Hematopoietic multipotent progenitor cell treated with erythropoietin and hydrocortisone succinate and interleukin-3 and kit ligand, for 6 days (in vitro differentiated cells): ENCODE results near the gene ATP9B.
"Not testable (repeated sequence)": the region's sequence is repeated elsewhere in the genome, so short reads cannot be mapped to it uniquely, and the experiment has no call there.

ENCODE experiments used
- DNase-seq: peaks from one replicate; pipeline ENCODE4 v3.0.0-alpha.2; 2015

The ATP9B gene

DNA sequence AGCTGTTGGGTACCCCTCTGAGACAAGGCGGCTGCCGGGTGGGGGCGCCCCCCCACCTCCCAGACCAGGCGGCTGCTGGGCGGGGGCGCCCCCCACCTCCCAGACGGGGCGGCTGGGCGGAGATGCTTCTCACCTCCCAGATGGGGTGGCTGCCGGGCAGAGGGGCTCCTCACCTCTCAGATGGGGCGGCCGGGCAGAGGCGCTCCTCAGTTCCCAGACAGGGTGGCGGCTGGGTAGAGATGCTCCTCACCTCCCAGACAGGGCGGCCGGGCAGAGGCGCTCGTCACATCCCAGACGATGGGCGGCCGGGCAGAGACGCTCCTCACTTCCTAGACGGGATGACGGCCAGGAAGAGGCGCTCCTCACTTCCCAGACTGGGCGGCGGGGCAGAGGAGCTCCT lies 3.5 kb downstream of the ATP9B start:
- DNase-seq: not testable (repeated sequence)

DNA sequence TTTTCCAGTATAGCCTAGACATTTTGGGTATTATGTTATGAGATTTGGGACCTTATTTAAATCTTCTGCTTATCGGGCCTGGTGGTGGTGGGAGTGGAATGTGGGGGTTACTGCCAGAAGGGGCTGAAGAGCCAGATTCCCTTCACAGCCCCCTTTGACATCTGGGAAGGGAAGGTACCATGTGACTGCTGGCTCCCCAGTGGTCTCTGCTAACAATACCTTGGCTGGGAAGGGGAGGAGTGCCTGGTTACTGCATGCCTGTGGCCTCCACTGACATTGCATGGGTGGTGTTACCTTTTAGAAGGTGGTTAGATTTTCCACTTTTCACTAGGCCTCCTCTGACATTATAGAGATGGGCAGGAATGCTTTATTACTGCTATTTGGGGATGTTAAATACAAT lies 8.0 kb downstream of the ATP9B start:
- no peak for DNase-seq

DNA sequence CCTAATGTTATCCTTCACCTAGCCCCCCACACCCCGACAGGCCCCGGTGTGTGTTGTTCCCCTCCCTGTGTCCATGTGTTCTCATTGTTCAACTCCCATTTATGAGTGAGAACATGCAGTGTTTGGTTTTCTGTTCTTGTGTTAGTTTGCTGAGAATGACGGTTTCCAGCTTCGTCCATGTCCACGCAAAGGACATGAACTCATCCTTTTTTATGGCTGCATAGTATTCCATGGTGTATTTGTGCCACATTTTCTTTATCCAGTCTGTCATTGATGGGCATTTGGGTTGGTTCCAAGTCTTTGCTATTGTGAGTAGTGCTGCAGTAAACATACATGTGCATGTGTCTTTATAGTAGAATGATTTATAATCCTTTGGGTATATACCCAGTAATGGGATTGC lies 9.6 kb downstream of the ATP9B start:
- not testable (repeated sequence) for DNase-seq

DNA sequence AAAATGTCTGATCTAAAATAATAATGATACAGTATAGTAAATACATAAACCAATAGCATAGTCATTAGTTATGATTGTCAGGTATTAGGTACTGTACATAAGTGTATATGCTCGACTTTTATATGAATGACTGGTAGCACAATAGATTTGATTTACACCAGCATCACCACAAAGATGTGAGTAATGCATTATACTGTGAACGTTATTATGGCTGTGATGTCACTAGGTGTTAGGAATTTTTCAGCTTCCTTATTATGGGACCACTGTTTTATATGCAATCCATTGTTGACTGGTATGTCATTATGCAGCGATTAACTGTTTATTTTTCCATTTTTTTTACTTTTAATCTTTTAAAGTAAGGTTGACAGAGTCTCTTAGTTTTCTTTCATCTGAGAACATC lies 23.7 kb downstream of the ATP9B start:
- DNase-seq: no peak

DNA sequence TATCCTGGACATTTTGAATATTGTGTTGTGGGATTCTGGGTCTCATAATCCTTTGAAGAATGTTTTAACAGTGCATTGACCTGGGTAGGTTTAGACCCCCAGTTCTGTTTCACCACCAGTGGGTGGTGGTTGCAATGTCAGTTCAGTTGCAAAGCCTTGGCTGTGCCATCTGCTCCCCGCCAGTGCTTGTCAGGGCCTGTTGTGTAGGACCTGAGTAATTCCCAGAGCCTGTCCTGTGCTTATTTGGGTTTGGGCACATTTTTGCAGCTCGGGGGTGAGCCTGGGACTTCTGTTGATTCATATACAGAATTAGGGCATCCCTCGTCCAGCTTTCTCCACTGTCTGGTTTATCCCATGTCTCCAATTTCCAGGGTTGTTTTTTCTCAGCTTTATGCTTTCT lies 24.8 kb downstream of the ATP9B start:
- DNase-seq: no peak

DNA sequence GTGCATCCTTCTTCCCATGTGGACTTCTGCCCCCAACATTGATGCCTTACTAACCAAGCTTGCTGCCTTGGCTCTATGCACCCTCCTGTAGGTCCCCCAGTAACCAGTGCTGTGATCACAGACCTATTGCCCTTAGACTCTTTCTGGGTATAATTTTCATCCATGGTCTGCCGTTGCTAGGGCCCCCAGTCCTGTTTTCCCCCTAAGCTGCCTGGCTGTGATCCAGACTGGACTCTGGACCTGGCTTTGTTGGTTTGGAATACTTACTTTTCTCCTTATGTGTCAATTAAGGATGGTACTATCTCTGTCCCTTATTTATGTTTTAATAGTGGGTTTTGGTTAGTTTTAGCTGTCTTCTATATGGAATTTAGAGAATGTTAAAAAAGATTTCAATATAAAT lies 26.0 kb downstream of the ATP9B start:
- DNase-seq: no peak

DNA sequence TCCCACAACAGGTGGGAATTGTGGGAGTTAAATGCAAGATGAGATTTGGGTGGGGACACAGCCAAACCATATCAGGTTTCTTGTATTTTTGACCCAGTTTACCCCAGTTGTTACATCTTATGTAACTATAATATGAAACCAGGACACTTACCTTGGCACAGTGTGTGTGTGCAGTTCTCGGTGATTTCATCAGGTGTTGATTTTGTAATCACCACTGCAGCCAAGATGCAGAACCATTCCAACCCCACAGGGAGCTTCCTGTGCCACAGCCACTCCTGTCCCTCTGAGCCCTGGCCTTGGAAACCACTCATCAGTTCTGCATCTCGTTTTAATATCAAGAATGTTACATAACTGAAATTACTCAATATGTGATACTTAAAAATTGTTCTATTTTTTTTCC lies 31.8 kb downstream of the ATP9B start:
- DNase-seq: no peak

DNA sequence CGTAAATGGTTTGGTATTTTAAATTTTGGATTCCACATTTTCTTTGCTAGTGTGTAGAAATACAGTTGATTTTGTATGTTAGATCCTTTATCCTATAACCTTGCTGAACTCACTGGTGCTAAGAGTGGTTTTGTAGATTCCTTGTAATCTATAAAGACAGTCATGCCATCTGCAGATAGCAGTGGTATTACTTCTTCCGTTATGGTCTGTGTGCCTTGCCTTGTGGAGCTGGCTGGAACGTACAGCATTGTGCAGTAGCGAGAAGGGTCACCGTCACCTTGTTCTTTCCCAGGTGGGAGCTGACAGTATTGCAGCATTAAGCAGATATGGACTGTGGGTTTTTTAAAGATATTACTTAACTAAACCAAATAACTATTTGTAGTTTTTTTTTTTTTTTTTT lies 33.7 kb downstream of the ATP9B start:
- DNase-seq: peak; percentile 69

DNA sequence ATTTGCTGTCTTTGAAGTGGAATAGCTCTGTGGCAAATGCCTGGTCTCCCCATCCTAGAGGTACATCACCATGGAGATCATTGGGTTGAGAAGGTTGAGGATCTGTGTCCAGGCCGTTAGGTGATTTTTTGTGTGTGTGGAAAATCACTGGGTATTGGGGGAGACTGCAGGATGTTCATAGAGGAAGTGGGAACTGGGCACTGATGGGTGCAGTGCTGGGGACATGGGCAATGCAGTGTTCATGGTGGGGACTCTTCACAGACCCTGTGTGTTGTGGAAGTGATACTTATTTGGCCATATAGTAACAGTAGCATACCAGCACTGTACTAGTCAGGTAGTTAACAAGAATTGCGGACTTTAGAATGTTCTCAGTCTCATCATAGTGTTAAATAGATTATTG lies 34.9 kb downstream of the ATP9B start:
- DNase-seq: no peak

DNA sequence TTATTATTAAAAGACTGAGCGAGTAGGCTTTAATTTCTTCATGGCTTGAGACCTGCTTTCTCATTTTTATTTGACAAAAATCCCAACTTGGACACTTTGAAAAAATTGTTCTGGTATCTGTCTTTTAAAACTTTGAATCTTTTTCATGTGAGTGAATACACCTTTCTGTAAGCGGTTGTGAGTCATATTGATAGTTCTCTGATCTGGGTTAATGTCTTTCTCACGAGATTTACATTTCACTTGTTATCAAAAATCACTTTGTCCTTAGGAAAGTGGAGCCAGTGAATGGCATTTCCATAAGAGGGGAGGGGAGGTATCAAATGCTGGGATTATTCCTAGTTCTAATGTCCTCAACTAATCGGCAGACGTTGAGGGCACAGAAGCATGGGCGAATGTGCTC lies 36.3 kb downstream of the ATP9B start:
- no peak for DNase-seq

DNA sequence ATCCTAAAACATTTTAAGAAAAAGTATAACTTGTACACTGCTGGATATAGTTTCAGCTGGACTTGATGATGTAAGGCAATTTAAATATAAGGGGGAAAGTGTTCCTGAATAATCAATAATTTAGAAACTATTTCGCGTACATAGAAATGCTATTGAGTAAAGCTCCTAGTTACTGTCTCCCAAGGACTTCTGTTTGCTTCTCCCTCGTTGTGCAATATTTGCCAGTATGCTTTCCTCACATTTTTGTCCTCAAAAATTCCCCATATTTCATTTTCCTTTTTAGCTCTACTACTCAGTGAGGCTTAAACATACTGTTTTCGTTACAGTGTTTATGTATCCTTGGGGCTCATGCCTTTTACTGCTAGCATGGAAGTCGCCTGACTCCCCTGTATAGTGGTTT lies 36.9 kb downstream of the ATP9B start:
- DNase-seq: no peak

DNA sequence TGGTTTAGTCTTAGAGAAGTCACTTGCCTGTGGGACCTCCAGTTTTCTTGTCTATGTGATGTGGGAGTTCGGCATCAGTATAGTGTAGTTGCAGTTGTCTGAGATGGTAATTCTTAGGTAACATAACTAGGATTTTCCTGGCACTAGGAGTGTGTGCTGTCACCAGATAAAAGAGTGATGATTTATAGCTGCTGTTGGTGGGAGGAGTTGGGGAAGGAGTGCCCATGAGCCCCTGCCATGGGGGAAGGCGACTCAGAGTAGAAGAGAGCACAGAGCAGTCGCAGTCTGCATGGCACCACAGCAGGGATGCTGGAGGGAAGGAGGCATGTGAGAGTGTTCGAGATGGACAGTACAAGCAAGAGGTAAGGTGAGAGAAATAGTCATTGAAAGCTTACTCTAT lies 38.7 kb downstream of the ATP9B start:
- peak; percentile 18 for DNase-seq

DNA sequence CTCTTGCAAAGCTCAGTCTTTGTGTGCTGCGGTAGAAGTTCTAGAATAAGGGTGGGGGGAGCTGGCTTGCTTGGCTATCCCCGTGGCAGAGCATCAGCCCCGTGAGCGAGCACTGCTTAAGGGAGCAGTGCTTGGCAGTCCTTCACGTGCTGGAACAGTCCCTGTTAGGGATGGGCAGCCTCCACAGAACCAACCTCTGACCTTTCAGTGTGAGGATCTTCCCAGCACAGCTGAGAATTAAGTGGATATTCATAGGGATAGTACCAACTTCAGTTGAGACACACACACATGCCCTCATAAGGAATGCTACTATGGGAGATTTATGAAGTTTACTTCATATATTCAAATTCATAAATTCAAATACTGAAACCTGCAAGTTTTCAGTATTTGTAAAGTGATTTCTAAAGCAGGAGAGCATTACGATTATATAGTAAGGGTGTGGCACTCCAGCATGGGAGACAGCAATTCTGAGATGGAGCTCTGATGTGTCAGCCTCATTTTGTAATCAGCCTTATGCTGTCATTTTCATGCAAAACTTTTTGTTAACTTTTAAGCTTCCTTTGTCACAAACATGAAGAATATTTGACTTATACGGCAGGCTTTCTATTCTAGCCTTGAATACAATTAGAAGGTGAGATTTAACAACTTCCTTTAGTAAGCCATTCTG lies 39.5 kb downstream of the ATP9B start:
- no peak for DNase-seq

DNA sequence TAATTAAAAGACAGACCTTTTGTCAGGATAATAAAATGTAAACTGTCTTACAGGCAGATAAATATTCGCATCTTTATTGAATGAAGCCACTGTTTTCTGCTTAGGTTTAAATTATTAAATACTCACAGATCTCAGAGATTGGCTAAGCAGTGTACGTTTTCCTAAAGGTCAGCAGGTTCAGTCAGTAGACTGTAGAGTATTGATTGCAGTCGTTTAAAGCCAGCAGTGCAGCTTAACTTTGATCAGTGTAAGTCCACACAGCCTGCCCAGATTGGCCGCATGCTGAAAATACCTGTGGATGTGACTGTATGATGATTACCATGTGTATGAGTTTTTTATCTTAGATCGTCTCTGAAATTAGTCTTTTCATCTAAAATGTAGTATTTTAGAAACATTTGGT lies 42.3 kb downstream of the ATP9B start:
- no peak for DNase-seq

DNA sequence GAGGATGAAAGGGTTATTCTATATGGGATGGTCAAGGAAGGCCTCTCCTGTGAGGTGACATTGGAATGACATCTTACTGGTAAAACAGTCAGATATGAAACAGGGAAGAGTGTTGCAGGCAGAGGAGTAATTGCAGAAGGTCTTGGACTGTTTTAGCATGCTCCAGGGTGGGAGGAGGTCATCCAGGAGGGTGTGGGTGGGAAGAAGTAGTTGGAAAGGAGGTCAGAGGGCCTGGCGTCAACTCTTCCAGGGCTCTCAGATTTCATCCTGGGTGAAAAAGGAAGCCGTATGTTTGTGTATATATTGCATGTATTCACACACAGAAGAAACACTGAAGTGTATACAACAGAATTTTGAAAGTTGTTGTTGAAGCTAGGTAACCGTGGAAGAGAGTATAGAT lies 48.2 kb downstream of the ATP9B start:
- no peak for DNase-seq

DNA sequence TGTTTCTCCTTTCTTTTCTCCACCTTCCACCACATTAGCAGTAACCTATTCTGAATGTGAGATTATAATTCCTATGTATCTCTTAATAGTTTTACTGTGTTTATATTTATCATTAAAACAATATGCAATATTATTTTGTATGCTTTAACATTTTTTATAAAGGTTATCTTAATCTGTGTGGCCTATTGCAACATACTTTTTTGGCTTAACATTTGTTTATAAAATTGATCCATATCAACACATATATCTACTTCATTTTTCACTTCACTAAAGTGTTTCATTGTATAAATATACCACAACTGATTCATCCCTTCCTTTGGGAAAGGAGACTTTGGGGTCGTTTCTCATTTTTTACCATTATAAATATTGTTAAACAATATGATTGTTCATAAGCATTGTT lies 48.6 kb downstream of the ATP9B start:
- DNase-seq: no peak

DNA sequence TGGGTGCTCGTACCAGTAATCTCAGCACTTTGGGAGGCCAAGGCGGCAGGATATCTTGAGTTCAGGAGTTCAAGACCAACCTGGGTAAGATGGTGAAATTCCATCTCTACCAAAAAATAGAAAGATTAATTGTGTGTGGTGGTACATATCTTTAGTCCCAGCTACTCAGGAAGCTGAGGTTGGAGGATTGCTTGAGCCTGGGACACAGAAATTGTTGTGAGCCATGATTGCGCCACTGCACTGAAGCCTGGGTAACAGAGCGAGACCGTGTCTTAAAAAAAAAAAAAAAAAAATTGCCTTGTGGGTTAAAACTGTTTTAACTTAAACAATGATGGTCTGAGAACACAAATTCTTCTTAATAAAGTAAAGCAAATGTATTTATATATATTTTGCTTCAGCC lies 49.6 kb downstream of the ATP9B start:
- no peak for DNase-seq

DNA sequence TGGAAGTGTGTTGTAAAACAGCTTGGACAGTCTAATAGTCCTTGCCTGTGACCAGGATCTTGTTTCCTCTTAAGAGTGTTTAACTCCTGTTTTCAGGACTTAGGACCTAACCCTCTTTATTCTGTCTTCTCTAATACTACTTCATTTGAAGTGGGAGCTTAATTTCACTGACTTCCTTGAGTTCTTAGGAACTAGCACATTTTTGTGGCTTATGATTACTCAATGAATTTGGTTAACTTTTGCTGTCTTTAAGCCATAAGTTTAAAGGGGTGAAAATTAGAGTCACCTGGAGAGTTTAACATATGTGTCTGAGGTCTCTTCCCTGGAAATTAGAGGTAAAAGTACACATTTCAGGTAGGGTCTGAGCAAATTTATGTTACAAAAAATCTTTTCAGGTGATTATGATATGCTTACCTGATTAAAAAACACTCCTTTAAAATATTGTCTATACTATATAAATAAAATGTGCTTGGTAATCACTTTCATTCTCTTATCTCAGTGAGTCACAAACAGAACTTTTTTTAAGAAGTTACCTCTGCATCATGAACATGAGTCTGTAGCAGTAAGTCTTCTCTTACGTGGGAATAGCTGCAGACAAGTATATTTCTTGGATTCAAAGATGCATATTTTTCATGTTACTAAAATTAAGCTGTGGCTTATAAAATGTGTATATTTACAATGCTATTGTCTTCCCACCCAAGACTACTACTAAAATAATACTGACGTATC lies 52.7 kb downstream of the ATP9B start:
- no peak for DNase-seq

DNA sequence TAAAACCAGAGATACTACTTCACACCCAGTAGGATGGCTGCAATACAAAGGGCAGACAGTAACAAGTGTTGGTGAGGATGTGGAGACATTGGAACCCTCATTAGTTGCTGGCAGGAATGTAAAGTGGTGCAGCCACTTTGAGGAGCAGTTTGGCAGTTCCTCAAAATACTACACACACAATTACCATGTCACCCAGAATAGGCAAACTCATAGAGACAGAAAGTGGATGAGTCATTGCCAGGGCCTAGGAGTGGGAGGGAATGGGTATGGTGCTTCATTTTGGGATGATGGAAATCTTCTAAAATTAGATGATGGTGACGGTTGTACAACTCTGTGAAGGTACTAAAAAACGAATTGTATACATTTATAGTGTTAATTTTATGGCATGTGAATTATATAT lies 54.8 kb downstream of the ATP9B start:
- no peak for DNase-seq

DNA sequence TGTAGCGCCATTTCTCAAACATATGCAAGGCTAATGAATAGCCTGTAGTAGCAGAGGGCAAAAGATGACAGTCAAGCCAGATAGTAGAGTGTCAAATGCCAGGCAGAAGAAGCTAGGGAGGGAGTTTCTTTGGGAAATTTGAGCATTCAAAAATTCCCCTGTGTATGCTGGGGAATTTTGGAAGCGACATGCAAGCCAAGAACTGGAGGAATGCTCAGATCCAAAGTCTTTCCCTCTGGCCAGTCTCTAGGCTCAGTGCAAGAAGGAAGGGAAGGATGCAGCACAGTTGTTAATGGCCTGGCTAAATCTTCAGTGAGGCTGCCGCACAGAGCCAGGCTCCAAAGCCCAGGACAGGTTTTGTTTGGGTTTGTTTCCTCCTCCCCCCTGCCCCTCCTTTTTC lies 59.9 kb downstream of the ATP9B start:
- DNase-seq: no peak

DNA sequence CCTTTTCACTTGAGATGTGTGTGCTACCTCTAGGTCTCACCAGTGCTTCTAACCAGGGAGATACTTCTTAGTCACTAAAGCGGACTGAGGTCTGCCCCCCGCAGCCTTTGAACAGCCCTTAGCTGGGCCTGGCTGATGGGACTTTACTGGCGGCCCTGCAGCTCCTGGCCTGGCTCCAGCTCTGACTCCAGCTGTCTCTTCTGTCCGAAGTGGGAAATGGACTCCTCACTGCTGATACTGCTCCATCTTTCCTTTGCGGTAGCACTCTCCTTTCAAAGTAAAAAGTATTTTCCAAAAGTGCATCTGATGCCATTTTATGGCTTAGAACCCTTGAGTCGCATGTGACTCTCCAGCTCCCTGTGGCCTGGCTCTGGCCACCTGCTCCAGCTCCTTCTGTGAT lies 64.5 kb downstream of the ATP9B start:
- DNase-seq: no peak

DNA sequence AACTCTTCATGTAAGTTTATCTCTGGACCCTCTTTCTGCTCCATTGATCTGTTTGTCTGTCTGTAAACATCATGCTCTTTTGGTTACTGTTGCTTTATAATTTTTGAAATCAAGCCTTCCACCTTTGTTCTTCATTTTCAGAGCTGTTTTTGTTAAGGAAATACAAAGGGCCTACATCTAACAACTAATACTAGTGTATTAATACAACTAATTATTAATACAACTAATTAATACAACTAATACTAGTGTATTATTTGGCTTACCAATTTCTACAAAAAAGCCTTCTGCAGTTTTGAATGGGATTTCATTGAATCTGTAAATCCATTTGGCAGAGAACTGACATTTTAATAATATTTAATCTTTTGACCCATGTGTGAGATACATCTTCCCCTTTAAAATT lies 66.7 kb downstream of the ATP9B start:
- DNase-seq: no peak

DNA sequence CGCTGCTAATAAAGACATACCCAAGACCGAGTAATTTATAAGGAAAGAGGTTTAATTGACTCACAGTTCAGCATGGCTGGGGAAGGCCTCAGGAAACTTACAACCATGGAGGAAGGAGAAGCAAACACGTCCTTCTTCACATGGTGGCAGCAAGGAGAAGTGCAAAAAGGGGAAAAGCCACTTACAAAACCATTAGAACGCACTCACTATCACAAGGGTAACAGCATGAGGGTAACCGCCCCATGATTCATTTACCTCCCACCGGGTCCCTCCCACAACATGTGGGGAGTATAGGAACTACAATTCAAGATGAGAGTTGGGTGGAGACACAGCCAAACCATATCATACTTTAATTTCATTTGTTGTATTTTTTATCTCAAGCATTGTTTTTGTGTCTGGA lies 67.5 kb downstream of the ATP9B start:
- DNase-seq: peak; percentile 54

DNA sequence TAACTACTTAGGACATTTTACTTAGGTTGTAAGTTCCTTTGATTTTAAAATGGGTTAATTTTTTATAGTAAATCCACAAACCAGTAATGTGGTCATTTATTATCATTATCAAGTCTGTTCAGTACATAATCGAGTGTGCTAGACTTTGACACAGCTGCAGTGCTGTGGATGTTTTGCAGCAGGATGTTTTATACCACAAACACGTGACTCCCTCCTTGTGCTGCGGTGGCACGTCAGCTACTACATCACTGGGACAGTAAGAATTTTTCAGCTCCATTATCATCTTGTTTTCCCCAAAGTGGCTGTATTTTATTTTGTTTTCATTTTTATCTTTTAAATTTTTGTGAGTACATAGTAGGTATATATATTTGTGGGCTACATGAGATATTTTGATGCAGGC lies 70.0 kb downstream of the ATP9B start:
- peak; percentile 37 for DNase-seq

DNA sequence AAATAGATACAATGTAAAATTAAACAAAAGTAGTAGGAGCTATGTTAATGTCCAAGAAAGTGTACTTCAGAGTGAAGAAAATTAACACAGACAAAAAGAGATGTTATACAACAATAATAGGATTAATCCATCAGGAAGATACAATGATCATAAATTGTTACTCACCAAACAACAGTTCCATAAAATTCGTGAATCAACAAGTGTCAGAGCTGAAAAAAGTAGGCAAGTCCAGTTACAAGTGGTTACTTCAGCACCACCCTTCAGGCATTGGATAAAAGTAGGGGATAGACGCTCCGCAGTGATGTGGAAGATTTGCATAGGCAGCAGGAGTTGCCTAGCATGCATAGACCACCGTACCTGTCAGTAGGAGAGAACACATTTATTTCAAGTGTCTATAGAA lies 77.8 kb downstream of the ATP9B start:
- DNase-seq: no peak
